Prostate gland (tissue), 2 donors: Measurements from ENCODE around the gene WDR48.

Source experiments
- CTCF ChIP-seq, 4 experiments: fragments of 200-600 bp in 2 of 4; fragments of 450-650 bp in 2 of 4; sonication (generic) in 2 of 4; IDR thresholded peaks; 1 replicate in 3 of 4; 2 replicates in 1 of 4; pipeline ENCODE4 v1.5.1; 2016 to 2019; ENCODE audit warnings: antibody characterized with exemption in 4 of 4, mild to moderate bottlenecking in 2 of 4, moderate library complexity in 2 of 4
- POLR2A ChIP-seq: fragments of 450-650 bp; IDR thresholded peaks from one replicate; pipeline ENCODE4 v1.6.1; 2016; ENCODE audit warnings: antibody characterized with exemption, mild to moderate bottlenecking
- POLR2AphosphoS5 ChIP-seq: sonication (generic); formaldehyde crosslinking; IDR thresholded peaks from one replicate; pipeline ENCODE4 v1.6.1; 2017; ENCODE audit warnings: antibody characterized with exemption

- TF ChIP-seq POLR2A = no peak
- no peak for TF ChIP-seq CTCF (IDR thresholded peaks at IDR 0.05)
- no peak for TF ChIP-seq POLR2AphosphoS5
Measured at GRCh38 chr3:39052583-39052982, 767 bp downstream of the WDR48 start.
